Trophoblast cell (in vitro differentiated cells and primary cell): ENCODE measurements around the gene CST7.

Source experiments
- DNase-seq, 2 donors: peaks; one replicate each; pipeline ENCODE4 v3.0.0-alpha.2; 2016
- H2AFZ ChIP-seq: 2 replicates; pipeline ENCODE4 v1.6.1; 2013; ENCODE audit warnings: low read length, moderate library complexity, mild to moderate bottlenecking; ENCODE audit not compliant: insufficient read depth, poor library complexity
- H2AK5ac ChIP-seq: 2 replicates; pipeline ENCODE4 v1.6.1; 2013; ENCODE audit warnings: mild to moderate bottlenecking, low read length
- H2BK120ac ChIP-seq: 2 replicates; pipeline ENCODE4 v1.6.1; 2013; ENCODE audit warnings: low read length, mild to moderate bottlenecking, moderate library complexity; ENCODE audit not compliant: insufficient read depth, poor library complexity
- H2BK12ac ChIP-seq: 2 replicates; pipeline ENCODE4 v1.6.1; 2013; ENCODE audit warnings: mild to moderate bottlenecking, low read length, moderate library complexity
- H2BK5ac ChIP-seq: 2 replicates; pipeline ENCODE4 v1.6.1; 2013; ENCODE audit warnings: low read length, low read depth, moderate library complexity, mild to moderate bottlenecking; ENCODE audit not compliant: poor library complexity
- H3K14ac ChIP-seq: 2 replicates; pipeline ENCODE4 v1.6.1; 2013; ENCODE audit warnings: mild to moderate bottlenecking, low read length
- H3K18ac ChIP-seq: 2 replicates; pipeline ENCODE4 v1.6.1; 2013; ENCODE audit warnings: mild to moderate bottlenecking, low read length
- H3K23ac ChIP-seq: 2 replicates; pipeline ENCODE4 v1.6.1; 2013; ENCODE audit warnings: low read length
- H3K27ac ChIP-seq: 2 replicates; pipeline ENCODE4 v1.5.1; 2013; ENCODE audit warnings: low read depth, mild to moderate bottlenecking, inconsistent platforms, low read length, moderate library complexity
- H3K27me3 ChIP-seq: 2 replicates; pipeline ENCODE4 v1.6.1; 2013; ENCODE audit warnings: inconsistent platforms, mild to moderate bottlenecking, low read length, moderate library complexity; ENCODE audit not compliant: insufficient read depth
- H3K36me3 ChIP-seq, 2 experiments: 1 replicate in 1 of 2; 2 replicates in 1 of 2; pipeline ENCODE4 v1.6.1; 2013; ENCODE audit warnings: low read length in 2 of 2, mild to moderate bottlenecking in 2 of 2, moderate library complexity in 1 of 2; ENCODE audit not compliant: insufficient read depth in 2 of 2, control insufficient read depth in 1 of 2
- H3K4ac ChIP-seq: 2 replicates; pipeline ENCODE4 v1.6.1; 2013; ENCODE audit warnings: low read depth, mild to moderate bottlenecking, low read length, moderate library complexity
- H3K4me1 ChIP-seq, 2 experiments: 1 replicate in 1 of 2; 2 replicates in 1 of 2; pipeline ENCODE4 v1.6.1; 2013; ENCODE audit warnings: low read length in 2 of 2, mild to moderate bottlenecking in 2 of 2, moderate library complexity in 1 of 2; ENCODE audit not compliant: insufficient read depth in 2 of 2, control insufficient read depth in 1 of 2
- H3K4me2 ChIP-seq: 2 replicates; pipeline ENCODE4 v1.6.1; 2013; ENCODE audit warnings: inconsistent platforms, mild to moderate bottlenecking, low read length, moderate library complexity
- H3K4me3 ChIP-seq: 2 replicates; pipeline ENCODE4 v1.5.1; 2013; ENCODE audit warnings: mild to moderate bottlenecking, low read depth, low read length, inconsistent platforms
- H3K79me1 ChIP-seq: one replicate; pipeline ENCODE4 v1.6.1; 2013; ENCODE audit warnings: low read length
- H3K79me2 ChIP-seq: 2 replicates; pipeline ENCODE4 v1.6.1; 2013; ENCODE audit warnings: low read length, mild to moderate bottlenecking; ENCODE audit not compliant: control insufficient read depth, insufficient read depth, poor library complexity
- H3K9ac ChIP-seq: 2 replicates; pipeline ENCODE4 v1.6.1; 2013; ENCODE audit warnings: mild to moderate bottlenecking, low read length
- H3K9me3 ChIP-seq: 2 replicates; pipeline ENCODE4 v1.6.1; 2013; ENCODE audit warnings: low read depth, mild to moderate bottlenecking, control low read depth, inconsistent platforms, low read length; ENCODE audit not compliant: insufficient read depth
- H4K12ac ChIP-seq: 2 replicates; pipeline ENCODE4 v1.6.1; 2013; ENCODE audit warnings: low read depth, mild to moderate bottlenecking, low read length, moderate library complexity
- H4K8ac ChIP-seq: 2 replicates; pipeline ENCODE4 v1.6.1; 2013; ENCODE audit warnings: low read depth, mild to moderate bottlenecking, low read length, moderate library complexity
- H4K91ac ChIP-seq: one replicate; pipeline ENCODE4 v1.6.1; 2013; ENCODE audit warnings: low read depth, mild to moderate bottlenecking, low read length, moderate library complexity
- WGBS: extraction: QIAGEN DNeasy Blood & Tissue Kit; methylation state at CpG from one replicate; pipeline ENCODE4 v1.1.7; 2013; ENCODE audit warnings: missing lambda C conversion rate; ENCODE audit not compliant: insufficient read length, insufficient coverage; ENCODE audit errors: extremely low coverage; 5-methylcytosine and 5-hydroxymethylcytosine counted together

CST7 gene

DNA sequence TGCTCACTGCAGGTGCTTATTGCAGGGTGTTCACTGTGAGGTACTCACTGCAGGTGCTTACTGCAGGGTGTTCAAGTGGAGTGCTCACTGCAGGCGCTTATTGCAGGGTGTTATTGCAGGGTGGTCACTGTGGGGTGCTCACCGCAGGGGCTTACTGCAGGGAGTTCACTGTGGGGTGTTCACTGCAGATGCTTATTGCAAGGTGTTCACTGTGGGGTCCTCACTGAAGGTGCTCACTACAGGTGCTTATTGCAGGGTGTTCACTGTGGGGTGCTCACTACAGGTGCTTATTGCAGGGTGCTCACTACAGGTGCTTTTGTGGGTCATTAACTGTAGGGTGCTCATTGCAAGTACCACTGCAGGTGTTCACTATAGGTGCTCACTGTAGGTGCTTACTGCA, 23.3 kb downstream of the CST7 start:
- Histone ChIP-seq H2AK5ac (no peak overlapping the region), H3K14ac (no peak overlapping the region), H4K12ac (no peak overlapping the region), H4K8ac (no peak overlapping the region), H2BK5ac (no peak overlapping the region), H3K23ac (no peak overlapping the region), H3K4me1 (no peaks in the 10 kb centered on the region), H3K4ac (no peak overlapping the region), H3K18ac (no peak overlapping the region), H2AFZ (no peak overlapping the region), H3K79me1 (no peaks in the 10 kb centered on the region), H3K27me3 (no peaks in the 10 kb centered on the region), H3K79me2 (no peaks in the 10 kb centered on the region), H3K27ac (no peak overlapping the region), H2BK120ac (no peak overlapping the region), H4K91ac (no peak overlapping the region), H3K4me3 (no peak overlapping the region), H2BK12ac (no peak overlapping the region), H3K9me3 (no peaks in the 10 kb centered on the region), H3K9ac (no peak overlapping the region), H3K4me2 (no peak overlapping the region), H3K36me3 (peaks cover 30 to 40% of the 10 kb centered on the region in 2 experiments)
- WGBS, result no CpG with 5 or more reads among the region's 2 CpGs
- DNase-seq, result no peak

DNA sequence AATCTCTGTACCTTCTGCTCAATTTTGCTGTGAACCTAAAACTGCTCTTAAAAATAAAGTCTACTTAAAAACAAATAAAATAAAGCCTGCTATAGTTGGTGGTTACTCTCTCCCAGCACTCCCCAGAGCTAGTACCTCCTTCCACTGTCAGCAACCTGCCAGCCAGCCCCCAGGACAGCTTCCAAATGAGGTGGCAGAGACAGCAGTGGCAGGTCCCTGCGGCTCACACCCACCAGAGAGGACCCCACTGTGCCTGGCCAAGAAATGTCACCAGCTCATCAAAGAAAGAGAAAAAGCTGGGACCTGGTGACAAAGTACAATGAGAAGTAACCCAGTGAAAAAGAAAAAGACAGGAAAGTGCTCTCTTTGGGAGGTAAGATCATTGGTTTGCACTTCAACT, 28.3 kb downstream of the CST7 start:
- H4K91ac ChIP-seq, result no peak overlapping the region
- WGBS, result no CpG with 5 or more reads among the region's 1 CpG
- H2BK12ac ChIP-seq, result no peak overlapping the region

DNA sequence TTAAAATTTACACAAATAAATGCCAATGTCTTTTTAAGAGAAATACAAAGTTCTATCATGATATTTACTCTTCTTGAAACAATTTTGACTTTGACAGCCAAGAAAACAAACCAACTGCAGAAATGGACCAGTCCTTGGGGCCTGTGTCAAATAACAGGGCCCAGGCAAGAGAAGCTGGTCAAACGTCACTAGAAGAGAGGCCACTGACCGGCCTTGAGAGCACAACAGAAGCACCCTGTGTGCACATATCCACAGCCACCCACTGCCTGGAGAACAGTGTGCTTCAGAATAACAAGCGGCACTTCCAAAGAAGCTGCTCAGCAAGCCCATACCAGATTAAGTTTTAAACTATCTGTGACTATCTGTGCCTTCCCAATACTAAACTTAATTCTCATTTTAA, 28.7 kb downstream of the CST7 start:
- no peaks in the 10 kb centered on the region for H3K79me2 ChIP-seq
- H4K12ac ChIP-seq, result no peak overlapping the region
- peaks cover 24 to 30% of the 10 kb centered on the region in 2 experiments for H3K36me3 ChIP-seq
- no peak overlapping the region for H2BK120ac ChIP-seq
- no peak overlapping the region for H2AFZ ChIP-seq
- no CpG with 5 or more reads among the region's 3 CpGs for WGBS
- no peak overlapping the region for H3K18ac ChIP-seq
- no peak overlapping the region for H4K8ac ChIP-seq
- H3K9ac ChIP-seq, result no peak overlapping the region
- H3K23ac ChIP-seq, result no peak overlapping the region
- no peaks in the 10 kb centered on the region for H3K4me1 ChIP-seq
- no peak overlapping the region for H2BK12ac ChIP-seq
- H3K4me3 ChIP-seq, result no peak overlapping the region
- H4K91ac ChIP-seq, result no peak overlapping the region
- H3K9me3 ChIP-seq, result peaks cover 15% of the 10 kb centered on the region
- no peak overlapping the region for H3K14ac ChIP-seq
- H2BK5ac ChIP-seq, result no peak overlapping the region
- H3K79me1 ChIP-seq, result no peaks in the 10 kb centered on the region
- H3K4me2 ChIP-seq, result no peak overlapping the region
- H3K27ac ChIP-seq, result no peak overlapping the region
- no peak for DNase-seq
- H3K4ac ChIP-seq, result no peak overlapping the region
- no peaks in the 10 kb centered on the region for H3K27me3 ChIP-seq
- H2AK5ac ChIP-seq, result no peak overlapping the region

More for the DNA sequence above, 28.3 kb downstream of the CST7 start:
- H3K79me1 ChIP-seq, result no peaks in the 10 kb centered on the region
- peaks cover 15% of the 10 kb centered on the region for H3K9me3 ChIP-seq
- H3K4me3 ChIP-seq, result no peak overlapping the region
- no peak overlapping the region for H2BK120ac ChIP-seq
- H4K12ac ChIP-seq, result no peak overlapping the region
- no peak overlapping the region for H3K9ac ChIP-seq
- H2AK5ac ChIP-seq, result no peak overlapping the region
- no peak overlapping the region for H3K23ac ChIP-seq
- DNase-seq, result no peak
- H3K27me3 ChIP-seq, result no peaks in the 10 kb centered on the region
- no peak overlapping the region for H3K27ac ChIP-seq
- H2BK5ac ChIP-seq, result no peak overlapping the region
- no peaks in the 10 kb centered on the region for H3K79me2 ChIP-seq
- H3K14ac ChIP-seq, result no peak overlapping the region
- peaks cover 28 to 34% of the 10 kb centered on the region in 2 experiments for H3K36me3 ChIP-seq
- no peak overlapping the region for H3K18ac ChIP-seq
- no peak overlapping the region for H3K4me2 ChIP-seq
- no peak overlapping the region for H3K4ac ChIP-seq
- H2AFZ ChIP-seq, result no peak overlapping the region
- no peak overlapping the region for H4K8ac ChIP-seq
- no peaks in the 10 kb centered on the region for H3K4me1 ChIP-seq

DNA sequence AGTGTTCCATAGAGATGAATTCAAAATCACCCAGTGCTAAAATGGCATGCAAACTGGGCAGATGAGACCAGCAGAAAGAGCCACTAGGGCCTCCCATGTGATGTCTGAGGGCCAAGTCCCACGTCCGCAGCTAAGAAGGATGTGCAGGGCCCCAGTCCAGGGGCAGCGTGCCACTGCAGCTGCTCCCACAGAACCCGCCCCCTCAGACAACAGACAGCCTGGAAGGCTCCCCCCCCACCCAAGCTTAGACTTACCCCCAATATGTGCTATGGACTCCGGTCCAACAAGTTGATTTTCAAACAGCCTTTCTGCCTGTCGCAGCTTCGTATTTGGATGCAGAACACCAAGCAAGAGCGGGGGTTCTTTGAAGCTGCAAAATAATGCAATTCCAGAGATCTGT, 29.4 kb downstream of the CST7 start:
- H4K12ac ChIP-seq, result no peak overlapping the region
- peaks cover 20 to 27% of the 10 kb centered on the region in 2 experiments for H3K36me3 ChIP-seq
- no peak overlapping the region for H2BK120ac ChIP-seq
- H4K91ac ChIP-seq, result no peak overlapping the region
- H3K27me3 ChIP-seq, result no peaks in the 10 kb centered on the region
- no peak overlapping the region for H3K27ac ChIP-seq
- H3K79me2 ChIP-seq, result no peaks in the 10 kb centered on the region
- no peak overlapping the region for H3K18ac ChIP-seq
- H3K4me2 ChIP-seq, result no peak overlapping the region
- no peak overlapping the region for H3K14ac ChIP-seq
- H3K4ac ChIP-seq, result no peak overlapping the region
- H2AFZ ChIP-seq, result no peak overlapping the region
- no peak overlapping the region for H4K8ac ChIP-seq
- no peaks in the 10 kb centered on the region for H3K4me1 ChIP-seq
- WGBS, result no CpG with 5 or more reads among the region's 8 CpGs
- no peak overlapping the region for H3K23ac ChIP-seq
- no peaks in the 10 kb centered on the region for H3K79me1 ChIP-seq
- no peak for DNase-seq
- no peak overlapping the region for H2BK5ac ChIP-seq
- H3K9me3 ChIP-seq, result peaks cover 15% of the 10 kb centered on the region
- H2AK5ac ChIP-seq, result no peak overlapping the region
- no peak overlapping the region for H3K9ac ChIP-seq
- no peak overlapping the region for H3K4me3 ChIP-seq
- H2BK12ac ChIP-seq, result no peak overlapping the region
